ENCODE results near the gene TUBGCP2.
A peak's percentile ranks its signal among the peaks of the same experiment; 100 is the strongest.

TUBGCP2 gene

DNA sequence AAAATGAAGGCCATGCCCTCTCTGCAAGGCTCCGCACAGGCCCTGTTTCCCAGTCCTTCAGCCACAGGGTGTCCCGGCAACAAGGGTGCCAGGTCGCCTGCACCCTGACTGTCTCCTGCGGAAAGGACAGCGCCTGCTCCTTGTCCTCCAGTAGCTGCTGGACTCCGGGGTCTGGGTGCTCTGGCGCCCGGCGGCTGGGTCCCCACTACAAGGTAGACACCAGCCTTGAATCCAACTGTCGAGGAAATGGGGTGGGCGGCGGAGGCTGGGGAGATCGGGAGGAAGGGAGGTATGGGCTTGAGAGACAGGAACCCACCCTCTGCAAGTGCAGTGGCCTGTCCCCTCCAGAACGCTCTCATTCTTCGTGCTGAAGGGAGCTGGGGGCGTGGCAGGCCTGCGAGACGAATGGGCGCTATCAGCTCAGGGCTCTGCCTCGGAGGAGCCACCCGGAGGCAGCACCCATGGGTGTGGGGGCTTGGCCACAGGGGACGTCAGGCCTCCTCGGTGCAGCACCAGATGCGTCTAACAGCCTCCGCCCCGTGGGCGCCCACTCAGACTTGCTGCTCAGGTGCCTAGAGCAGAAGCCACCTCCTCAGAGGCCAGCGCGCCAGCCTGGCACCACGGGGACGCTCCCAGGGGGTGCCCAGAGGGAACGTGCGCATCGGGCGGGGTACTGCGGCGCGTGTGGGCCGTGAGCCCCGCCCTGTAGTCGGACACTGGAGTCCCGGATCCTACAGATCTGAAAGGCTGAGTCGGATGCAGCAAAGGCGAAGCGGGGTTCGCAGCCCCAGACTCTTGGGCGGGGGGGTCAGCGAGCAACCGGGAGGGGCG is 47.6 kb downstream of the TUBGCP2 start:
- DNase-seq = peak; percentile 80

- no peak for DNase-seq
Observed at GRCh38 chr10:133259602-133259989, 49.1 kb downstream of the TUBGCP2 start.

- DNase-seq = peak; percentile 94
Observed at GRCh38 chr10:133258818-133259601, 49.7 kb downstream of the TUBGCP2 start.

DNA sequence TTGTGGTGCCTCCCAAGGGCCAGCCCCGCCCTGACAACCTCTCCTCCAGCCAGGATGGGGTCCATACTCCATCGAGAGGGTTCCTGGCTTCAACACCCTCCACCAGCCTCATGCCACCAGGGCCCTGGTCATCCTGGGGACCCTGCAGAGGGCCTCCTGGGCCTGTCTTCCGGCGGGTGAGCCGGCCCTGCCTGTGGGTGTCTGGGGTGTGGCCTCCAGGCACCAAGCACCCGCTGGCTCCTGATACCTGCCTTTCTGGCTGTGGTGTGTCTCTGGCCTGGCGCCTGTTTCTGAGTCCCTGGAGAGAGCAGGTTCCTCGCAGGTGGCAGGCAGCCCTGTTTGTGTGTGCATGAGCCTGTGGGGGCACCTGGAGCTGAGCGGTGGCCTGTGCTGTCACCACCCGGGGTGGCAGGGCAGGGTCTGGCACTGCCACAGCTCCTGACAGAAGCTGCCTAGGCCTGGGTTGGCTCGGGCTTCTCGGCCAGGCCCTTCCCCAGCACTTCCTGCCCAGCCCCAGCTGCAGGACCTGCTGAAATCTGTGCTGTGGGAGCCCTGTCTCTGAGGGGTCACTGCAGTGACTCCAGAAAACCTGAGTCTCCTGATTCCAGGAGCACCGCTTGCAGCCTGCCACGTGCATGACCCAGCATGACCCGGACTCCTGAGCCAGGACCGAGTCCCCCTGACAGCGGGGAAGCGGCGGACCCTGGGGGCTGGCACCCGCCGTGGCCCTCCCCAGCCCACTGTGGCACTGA is 50.4 kb downstream of the TUBGCP2 start:
- no peak for DNase-seq

DNA sequence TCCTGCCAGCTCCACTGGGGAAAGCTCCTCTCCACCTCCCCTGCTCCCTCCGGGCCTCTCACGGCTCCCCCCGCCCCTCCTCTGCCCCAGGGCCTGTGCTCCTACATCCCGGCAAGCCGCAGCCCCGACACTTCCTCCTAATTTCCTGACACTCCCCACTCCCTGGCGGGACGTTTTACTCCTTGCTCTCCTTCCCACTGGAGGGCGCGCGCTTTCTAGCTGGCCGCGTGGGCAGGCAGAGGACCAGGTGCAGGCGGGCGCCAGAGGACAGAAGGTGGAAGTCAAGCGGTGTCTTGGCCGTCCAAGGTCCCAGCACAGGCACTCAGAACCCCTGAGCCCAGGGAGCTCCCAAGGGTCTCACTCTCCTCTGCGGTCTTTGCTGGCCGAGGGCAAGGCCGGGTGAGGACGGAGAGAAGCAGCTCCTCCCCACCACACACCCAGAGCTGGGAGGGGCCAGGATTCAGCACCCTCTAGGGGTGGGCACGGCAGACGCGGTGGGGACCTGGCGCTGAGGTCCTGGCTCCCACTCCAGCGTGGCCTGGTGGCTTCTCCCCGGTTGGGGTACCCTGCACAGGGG is 51.1 kb downstream of the TUBGCP2 start:
- peak; percentile 72 for DNase-seq

DNA sequence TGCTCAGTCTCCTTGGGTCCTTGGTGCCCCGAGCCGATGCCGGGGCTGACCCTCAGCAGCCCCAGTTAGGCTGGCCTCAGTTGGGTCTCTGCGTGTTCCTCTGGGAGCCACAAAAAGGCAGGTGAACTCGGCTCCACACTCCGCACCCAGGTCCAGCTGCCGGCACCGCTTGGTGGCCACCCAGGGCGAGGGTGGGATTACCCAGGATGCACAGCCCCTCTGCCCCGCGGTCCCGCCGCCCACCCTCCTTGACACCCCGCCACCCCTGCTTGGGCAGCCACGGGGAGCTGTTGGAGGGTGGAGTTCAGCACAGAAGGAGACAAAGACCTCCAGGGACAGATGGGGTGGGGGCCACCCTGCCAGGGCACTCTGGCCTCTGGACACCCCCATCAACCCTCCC is 53.3 kb downstream of the TUBGCP2 start:
- DNase-seq = no peak

- DNase-seq = no peak
Observed at GRCh38 chr10:133254421-133255120, 54.1 kb downstream of the TUBGCP2 start.

- no peak for DNase-seq
Observed at GRCh38 chr10:133253361-133253955, 55.2 kb downstream of the TUBGCP2 start.

DNA sequence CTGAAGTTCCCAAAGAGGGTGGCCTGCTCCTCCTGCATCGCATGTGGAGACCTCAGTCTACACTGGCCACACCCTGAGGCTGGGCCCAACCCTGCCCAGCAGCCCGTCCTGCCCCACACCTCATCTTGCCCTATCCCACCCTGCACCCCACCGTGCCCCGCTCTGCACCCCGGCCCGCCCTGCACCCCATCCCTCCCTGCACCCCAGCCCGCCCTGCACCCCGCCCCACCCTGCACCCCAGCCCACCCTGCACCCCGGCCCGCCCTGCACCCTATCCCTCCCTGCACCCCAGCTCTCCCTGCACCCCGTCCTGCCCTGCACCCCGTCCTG is 56.5 kb downstream of the TUBGCP2 start:
- no peak for DNase-seq

- peak; percentile 63 for DNase-seq
Observed at GRCh38 chr10:133251388-133252222, 57.1 kb downstream of the TUBGCP2 start.

DNA sequence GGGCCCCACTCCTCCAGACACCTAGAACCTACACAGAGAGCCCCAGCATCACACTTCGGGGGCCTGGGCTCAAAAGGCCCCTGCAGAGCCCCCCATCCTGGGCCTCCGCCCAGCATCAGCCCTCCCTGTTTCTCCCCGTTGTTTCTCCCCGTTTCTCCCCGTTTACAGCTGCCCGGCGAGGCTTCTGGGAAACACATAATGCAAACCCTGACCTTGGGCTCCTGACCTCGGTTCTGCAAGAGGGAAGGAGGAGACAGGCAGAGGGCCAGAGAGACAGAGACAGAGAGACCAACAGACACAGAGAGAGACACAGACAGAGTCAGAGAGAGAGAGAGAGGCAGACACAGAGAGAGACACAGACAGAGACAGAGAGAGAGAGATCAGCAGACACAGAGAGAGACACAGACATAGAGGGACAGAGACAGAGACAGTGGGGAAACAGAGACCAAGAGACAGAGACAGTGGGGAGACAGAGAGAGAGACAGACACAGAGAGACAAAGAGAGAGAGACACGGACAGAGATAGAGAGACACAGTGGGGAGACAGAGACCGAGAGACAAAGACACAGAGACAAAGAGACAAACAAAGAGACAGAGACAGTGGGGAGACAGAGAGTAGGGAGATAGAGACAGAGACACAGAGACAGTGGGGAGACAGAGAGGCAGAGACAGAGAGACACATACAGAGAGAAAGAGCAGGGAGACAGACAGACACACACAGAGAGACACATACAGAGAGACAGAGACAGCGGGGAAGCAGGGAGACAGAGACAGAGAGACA is 58.5 kb downstream of the TUBGCP2 start:
- DNase-seq = no peak

- no peak for DNase-seq
Observed at GRCh38 chr10:133249094-133249780, 59.4 kb downstream of the TUBGCP2 start.

DNA sequence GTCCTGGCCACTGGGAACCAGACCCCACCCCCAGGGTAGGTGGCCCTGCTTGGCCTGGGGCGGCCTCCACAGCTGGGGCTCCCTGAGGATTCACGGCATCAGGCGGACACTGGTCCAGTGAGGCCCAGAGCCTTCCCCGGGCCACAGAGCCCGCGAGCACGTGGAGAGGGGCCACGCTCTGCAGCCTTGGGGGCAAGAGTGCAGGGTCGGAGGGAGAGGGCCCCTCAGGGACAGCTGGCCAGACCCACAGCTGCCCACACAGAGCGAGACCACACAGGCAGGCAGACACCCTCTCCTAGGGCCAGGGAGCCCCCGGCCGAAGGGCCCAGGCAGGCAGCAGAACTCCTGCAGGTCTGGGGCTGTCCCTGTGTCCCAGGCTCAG is 60.3 kb downstream of the TUBGCP2 start:
- DNase-seq = no peak

- DNase-seq = no peak
Observed at GRCh38 chr10:133247681-133248333, 60.9 kb downstream of the TUBGCP2 start.

GRCh38 chr10:133246236-133246626 is 62.4 kb downstream of the TUBGCP2 start:
- DNase-seq = no peak

DNA sequence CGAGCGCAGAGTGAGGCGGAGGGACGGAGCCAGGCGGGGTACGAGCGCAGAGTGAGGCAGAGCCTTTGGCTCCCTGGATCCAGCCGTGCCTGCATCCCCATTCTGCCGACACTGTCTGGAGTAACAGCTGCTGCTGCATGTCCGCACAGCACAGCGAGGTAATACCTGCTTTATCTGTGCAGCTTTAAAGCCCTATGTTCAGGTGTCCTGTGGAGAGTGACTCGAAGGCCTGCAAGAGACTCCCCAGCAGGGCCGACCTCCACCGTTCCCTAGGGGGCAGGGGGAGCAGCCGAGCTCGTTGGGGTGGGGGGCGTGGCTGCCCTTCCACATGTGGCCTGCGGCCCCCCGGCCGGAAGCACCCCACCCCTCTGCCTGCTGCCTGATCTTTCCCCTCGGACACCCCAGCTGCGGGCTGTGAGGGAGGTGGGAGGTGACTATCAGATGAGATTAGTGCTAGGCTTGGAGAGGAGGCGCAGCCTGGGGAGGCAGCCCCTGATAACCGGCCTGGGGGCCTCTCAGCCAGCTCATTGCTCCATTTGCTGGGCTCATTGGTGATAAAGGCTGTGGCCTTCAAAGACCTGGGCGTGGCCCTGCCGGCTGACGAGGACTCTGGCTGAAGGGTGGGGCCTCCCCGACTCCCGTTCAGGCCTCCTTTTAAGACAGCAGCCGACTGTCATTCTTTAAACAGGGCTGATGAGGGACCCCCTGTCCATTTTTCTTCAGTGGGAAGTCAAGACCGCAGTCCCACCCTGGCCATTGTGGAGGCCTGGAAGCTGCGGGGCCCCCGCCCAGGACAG is 63.0 kb downstream of the TUBGCP2 start:
- DNase-seq = peak; percentile 98

- no peak for DNase-seq
Observed at GRCh38 chr10:133243593-133243992, 65.1 kb downstream of the TUBGCP2 start.

DNA sequence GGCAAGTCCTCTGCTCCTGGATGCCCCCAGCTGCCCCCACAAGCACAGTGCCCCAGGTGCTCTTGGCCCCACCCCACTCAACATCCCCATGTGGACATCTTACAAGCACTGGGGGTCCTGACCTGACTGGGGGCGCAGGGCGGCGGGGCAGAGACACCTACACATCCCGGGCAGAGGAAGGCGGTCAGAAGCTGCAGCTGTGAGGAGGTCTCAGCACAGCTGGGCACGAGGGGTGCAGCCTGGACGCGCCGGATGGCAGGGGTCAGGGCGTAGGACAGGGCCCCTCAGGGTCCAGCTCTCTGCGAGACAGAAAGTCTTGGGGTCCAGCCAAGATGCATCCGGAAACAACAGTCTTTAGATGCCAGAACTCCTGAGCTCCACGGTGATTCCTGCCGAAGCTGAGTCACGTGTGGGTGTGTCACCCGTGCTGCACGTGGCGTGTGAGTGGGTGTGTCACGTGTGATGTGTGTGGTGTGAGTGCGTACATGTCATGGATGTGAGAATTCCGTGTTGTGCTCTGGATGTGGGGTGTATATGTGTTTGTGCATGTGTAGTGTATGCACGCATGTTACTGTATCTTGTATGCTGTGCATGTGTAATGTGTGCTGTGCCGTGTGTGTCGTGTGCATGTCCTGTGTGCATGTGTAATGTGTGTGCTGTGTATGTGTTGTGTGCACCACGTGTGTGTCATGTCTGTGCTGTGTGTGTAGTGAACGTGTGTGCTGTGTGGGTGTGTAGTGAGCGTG is 65.9 kb downstream of the TUBGCP2 start:
- DNase-seq = no peak

All from hematopoietic multipotent progenitor cell treated with erythropoietin and hydrocortisone succinate and interleukin-3 and kit ligand, for 4 days (in vitro differentiated cells).